ENCODE measurements around the gene FZD8.

GRCh38 chr10:35598379-35598778, 43.7 kb downstream of the FZD8 start:
- TF ChIP-seq CTCF (IDR thresholded peaks at IDR 0.05) (peak in 3 of 4 experiments; percentile 20 to 42 (median 25)), POLR2A (IDR thresholded peaks at IDR 0.05) (no peak), POLR2AphosphoS5 (IDR thresholded peaks at IDR 0.05) (no peak)

Measured in gastroesophageal sphincter (tissue), 3 donors.